GM18498 (cell line): Measurements from ENCODE around the gene EGFL8.
A peak's percentile ranks its signal among the peaks of the same experiment; 100 is the strongest.
"Not testable (repeated sequence)": the region's sequence is repeated elsewhere in the genome, so short reads cannot be mapped to it uniquely, and the experiment has no call there.

Experiments used
- ATAC-seq: cut with Tn5 transposase; IDR thresholded peaks from one replicate; pipeline ENCODE4 v1.9.1; 2021; ENCODE audit warnings: mild to moderate bottlenecking, moderate library complexity; ENCODE audit not compliant: unreplicated experiment

The EGFL8 gene

DNA sequence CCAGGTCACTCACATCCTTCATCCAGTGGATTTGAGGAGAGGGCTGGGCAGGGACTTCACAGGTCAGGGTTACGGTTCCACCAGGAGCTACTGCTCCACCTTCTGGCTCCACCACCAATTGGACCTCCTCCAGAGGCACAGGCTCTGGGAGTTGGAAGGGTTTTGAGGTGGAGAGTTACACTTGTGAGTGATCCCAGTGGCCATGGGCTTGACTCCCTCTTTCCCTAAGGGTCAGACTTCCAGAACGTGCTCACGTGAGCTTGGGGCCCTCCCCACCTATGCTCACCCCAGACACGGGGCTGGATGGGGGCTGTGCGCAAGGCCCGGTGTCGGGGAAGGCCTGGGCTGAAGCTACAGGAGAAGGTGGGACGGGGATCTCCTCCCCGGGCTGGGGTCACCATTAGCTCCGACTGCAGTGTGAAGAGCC is 18.2 kb downstream of the EGFL8 start:
- ATAC-seq, result no peak

DNA sequence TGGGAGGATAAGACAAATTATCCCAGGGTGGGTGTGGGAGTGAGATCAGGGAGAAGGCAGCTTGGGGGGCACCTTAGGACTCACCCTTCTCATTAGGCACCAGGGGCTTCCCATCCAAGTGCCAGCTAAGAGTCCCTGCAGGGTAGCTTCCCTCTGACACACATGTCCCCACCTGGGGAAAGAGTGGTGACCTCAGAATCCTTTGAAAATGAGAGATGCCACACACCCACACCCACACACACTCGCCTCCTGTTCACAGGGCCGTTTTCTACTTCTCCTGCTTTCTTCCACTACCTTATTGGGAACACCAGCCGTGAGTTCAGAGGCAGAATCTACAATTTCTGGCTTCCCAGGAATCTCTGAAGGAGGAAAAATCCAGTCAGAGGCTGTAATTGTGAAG is 18.6 kb downstream of the EGFL8 start:
- no peak for ATAC-seq

DNA sequence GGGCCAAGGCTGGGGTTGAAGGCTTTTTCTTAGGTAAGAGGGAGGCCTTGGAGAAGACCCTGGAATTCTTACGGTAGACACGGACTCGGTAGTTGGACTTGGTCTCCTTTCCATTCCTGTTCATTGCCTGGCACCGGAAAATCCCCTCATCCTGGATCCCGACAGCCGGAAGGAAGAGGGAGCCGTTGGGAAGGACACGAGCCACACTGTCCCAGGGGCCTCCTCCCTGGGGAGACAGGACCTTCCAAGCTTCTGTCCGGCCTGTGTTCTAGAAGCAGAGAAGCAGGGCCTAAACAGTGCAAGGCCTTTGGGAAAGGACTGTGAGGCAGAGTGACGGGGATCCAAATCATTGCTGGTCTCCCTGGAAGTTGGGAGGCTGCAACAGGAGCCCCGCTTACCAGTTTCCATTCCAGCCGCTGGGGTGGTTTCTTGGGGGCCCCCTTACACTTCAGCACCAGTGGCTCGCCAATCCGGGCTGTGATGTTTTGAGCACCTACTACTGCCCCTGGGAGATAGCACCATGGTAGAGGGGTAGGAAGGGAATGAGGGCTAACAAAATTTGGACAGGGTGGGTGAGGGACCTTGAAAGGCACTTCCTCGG is 19.2 kb downstream of the EGFL8 start:
- no peak for ATAC-seq

DNA sequence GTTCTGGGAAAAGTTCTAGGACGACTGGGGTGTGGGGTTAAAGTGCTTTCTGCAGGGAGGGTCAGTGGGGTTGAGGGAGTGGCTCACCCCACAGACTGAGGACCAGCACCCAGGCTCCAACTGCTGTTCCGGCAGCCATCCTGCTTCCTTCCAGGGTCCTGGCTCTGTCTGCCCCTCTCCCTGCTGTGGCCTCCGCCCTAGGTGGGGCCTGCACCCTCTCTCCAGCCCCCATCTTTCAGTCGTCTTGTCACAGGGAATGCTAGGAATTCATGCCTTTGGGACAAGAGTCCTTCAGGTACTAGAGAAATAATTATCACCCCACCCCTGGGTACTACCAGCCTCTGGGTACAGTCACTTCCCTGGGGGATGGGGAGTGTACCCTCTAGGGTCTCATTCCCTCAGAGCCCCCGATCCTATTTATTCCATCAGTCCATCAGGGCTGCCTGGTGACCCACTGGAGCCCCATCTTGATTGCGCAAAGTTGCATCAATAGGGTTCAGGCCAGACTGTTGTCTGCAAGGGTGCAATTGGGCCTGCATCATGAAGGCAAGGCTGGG is 19.8 kb downstream of the EGFL8 start, which contains the start of gene AGER:
AGER (minus strand) TSS at position 170 of the 557 bp plus-strand sequence; CDS start at position 139, 31 bp downstream.
- no peak for ATAC-seq

DNA sequence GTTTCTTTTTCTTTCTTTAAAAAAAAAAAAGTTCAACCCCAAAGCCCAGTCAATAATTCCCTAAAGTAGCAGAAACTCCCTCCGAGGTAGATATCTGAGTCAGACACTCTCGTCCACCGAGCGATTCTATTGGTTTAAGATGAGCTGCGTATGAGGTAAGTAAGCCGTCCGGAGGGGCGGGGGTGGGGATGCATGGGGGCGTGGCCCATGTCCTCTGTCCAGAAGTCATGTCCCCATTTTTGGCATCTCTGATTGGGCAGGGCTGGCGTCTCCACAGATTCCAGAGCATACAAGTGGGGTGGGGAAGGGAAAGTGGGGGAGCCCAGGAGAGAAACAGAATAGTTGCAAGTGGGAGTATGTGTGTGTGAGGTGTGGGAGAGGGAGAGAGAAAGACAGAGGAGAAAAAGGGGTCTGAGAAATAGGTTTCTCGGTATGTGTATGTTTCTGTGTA is 21.3 kb downstream of the EGFL8 start:
- ATAC-seq, result not testable (repeated sequence)

DNA sequence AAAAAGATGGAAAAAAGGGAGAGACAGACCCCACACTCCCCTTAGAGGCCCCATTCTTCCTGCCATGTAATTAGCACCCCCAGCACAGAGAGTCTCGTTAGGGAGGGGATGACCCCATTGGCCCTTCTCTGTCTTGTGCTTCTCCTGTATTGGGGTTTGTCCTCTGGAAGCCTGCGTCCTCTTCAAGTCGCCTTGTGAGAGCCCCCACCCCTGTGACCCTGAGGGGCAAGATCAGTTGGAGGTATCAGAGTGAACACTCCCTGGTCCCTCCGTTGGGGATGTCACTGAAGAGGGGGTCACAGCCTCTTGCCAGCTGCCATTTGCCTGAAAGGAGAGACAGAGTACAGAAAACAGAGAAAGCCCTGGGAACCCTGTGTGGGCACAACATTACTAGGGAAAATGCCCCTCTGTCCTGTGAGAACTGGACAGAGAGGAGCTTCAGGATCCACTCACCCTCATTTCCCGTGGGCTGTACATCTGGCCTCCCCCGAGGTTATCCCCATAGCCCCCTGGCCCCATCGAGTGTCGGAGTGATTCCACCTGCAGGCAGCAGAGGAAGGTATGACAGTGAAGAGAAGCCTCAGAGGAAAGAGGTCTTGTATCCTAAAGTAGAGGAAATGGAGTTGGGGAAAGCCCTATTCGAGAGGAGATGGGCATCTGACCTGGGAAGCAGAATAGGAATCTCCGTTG is 21.9 kb downstream of the EGFL8 start:
- not testable (repeated sequence) for ATAC-seq

DNA sequence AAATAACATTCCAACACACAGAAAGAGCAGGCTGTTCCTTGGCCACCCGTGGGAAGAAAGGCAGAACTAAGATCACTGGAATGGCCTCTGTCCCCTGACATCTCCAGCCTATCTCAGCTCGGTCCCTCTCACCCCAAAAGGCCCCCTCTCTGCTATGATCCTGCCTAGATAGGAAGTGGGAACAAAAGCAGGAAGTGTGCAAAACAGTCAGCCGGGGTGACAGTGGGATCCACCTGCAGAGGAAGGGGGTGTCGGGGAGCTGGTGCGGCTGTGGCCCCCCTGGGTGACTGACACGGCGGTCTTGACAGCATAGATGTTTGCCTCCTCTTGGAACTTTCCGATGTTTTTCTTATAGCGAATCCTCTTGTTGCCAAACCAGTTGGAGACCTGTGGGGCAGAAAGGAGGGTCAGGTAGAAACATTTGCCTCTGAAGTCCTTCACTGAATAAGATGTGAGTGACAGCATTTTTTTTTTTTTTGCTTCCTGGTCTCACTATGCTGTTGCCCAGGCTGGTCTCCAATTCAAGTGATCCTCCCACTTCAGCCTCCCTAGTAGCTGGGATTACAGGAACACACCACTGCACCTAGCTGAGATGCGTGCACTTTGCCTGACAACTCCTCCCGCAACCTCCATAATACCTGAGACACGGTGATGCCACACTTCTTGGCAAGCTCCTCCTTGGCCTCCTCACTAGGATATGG is 22.8 kb downstream of the EGFL8 start:
- no peak for ATAC-seq

DNA sequence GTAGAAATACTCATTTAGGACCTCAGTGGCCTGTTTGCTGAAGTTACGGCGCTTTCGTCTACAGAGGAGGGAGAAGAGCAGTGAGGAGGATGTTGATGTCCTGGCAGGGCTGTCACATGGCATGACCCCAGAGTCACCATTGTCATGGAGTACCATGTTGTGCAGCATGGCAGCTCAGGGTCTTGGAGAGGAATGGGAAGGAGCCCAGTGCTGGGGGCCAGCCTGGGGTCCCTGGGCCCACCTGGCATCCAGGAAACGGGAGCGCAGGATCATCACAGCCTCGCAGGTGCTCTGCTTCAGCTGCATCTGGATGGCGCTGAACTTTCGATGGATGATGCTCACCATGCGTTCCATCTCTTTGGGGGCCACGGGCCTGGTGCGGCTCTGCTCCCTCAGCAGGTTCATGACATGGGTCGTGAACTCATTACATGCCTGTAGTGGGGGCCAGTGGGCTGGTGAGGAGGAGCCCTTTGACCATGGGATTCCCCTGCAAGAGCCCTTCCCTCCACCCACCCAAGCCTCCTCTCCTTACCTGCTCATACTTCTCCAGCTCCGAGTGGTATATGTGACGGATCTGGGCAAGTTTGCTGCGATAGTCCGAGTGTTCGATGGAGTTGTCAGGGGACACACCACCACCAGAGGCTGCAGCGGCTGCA is 23.5 kb downstream of the EGFL8 start:
- not testable (repeated sequence) for ATAC-seq

DNA sequence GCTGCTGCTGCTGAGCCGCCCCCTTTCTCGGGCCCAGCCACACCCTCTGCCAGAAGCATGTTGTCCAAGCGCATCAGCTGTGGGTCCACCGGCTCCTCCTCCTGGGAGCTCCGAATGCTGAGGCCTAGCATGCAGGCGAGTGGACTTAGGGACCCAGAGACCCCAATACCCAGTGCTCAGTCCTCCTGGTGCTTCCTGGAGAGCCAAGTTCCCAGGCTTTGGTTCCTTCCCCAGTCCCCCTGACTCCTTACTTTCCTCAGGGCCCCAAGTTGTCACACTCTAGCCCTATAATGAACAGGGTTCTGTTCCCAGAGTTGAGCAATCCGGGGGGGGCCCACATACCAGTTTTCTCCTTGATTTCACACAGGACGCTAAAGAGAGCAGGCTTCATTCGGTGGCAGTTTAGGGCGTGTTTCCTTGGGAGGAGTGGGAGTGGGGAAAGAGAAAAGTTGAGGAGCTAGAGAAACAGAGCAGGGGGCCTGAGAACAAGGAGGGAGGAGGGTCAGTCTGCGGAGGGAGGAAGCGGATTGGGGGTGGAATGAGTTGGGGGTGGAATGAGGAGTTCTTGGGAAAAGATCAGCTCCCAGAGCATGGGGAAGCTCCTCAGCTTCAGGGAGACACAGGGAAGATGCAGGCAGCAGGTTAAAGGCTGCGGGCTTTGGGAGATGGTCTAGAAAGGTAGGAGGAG is 24.1 kb downstream of the EGFL8 start:
- ATAC-seq, result no peak

DNA sequence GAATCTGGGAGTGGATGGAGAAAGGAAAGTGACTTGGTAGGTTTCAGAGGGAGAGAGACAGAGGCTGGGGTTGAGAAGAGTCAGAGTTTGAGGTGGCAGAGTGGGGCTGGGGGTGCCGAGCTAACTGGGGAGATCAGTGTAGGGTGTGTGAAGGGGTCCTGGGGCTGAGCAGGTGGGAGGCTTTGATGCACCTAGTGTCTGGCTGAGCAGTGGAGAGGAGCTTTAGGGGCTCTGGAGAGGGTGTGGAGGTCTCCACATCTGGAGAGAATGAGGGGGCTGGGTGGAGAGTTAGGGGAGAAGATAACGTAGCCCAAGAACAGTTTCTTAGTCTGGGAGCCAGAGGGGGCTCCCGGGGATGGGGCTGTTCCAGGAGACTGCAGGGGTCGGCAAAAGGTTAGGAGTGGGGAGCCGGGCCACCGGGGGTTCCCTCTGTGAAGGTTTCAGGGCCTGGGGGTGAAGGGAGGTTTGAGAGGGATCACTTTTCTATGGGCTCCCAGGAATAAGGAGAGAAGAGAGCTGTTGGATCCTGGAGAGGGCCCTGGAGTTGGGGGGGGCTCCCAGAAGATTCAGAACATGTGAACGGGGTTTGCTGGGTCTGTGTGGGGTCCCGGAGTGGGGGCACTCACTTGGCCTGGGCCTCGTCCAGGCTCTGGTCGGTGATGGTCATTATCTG is 24.8 kb downstream of the EGFL8 start:
- no peak for ATAC-seq

DNA sequence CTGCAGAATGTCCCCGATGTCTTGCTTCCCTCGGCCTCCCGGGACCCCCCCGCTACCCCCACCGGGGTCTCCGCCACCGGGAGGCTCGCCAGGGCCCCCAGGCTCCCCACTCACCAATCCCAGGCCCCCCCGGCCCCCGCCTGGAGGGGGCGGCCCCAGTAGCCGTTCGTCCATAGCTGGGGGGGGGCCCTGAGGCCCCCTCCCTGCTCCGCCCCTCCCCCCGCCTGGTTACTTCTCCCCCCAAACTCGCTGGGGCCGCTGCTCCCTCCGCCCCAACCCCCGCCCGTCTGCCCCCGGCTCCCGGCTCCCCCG is 25.3 kb downstream of the EGFL8 start:
- ATAC-seq, result no peak

DNA sequence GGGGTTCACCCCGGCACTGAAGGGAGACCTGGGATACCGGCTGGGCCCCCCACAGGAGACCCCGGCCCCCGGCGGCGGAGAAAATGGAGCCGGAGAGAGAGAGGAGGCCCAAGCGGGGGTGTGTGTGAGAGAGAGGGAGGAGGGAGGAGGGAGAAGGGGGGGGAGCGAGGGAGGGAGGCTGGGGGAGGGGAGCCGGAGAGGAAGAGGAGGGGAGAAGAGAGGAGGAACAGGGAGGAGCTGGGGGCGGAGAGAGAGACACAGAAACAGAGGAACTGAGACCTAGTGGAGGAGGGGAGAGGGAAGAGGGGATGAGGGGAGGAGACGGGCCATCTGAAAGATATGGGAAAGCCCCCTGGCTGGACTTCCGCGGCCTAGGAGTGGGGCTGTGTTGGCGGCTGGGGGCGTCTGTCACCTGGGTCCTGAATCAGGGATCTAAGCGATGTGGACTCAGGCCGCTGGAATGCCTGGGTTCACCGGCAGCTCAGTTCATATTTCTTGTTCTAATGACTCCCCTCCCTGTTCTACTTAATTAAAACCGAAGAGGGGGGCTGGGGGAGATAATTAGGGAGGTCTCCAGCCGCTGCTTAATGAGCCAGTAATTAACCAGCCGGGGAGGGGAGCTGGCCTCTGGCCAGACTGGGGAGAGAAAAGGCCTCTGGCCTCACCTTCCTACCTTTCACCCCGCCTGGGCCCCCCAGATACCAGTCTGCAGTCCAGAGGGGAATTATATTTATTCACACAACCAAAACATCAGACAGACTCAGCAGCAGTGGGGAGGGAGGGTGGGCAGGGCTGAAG is 25.9 kb downstream of the EGFL8 start, which contains the start of gene PBX2:
PBX2 (minus strand) TSS at position 149 of the 798 bp plus-strand sequence. CDS start 287 bp downstream, outside the sequence.
- peak; percentile 67 for ATAC-seq

DNA sequence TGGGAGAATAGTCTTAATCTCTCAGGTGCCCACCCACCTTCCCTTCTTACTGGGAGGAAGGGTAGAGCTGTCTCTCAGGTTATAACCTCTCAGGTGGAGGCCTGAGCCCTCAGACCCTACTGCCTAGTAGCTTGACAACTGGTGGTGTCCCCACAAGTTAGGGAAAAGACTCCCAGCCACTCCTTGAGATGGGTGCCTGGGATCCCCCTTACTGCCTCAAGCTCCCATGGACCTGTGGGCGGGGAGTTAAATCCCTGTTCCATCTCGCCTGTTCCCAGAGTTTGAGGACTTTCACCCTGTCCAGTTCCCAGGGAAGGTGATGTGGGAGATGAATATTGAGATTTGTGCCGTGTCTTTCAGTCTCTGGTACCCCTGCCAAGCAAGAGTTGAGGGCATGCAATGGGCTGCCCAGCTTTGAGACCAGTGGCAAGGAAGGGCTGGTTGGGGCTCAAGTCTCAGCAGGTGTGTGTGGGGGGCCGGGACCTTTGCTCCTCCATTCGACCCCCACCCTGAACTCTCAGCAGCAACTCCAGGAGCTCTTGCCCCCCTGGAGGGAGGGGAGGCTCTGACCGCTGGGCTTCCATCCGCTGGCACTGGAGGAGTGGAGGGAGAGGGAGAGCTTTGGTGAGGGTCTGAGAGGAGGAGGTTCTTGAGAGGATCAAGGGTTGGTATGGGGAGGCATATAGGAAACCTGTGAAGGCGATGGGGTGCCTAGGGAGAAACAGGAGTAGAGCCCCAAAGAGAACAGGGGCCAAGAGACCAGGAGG is 26.7 kb downstream of the EGFL8 start:
- ATAC-seq, result no peak

DNA sequence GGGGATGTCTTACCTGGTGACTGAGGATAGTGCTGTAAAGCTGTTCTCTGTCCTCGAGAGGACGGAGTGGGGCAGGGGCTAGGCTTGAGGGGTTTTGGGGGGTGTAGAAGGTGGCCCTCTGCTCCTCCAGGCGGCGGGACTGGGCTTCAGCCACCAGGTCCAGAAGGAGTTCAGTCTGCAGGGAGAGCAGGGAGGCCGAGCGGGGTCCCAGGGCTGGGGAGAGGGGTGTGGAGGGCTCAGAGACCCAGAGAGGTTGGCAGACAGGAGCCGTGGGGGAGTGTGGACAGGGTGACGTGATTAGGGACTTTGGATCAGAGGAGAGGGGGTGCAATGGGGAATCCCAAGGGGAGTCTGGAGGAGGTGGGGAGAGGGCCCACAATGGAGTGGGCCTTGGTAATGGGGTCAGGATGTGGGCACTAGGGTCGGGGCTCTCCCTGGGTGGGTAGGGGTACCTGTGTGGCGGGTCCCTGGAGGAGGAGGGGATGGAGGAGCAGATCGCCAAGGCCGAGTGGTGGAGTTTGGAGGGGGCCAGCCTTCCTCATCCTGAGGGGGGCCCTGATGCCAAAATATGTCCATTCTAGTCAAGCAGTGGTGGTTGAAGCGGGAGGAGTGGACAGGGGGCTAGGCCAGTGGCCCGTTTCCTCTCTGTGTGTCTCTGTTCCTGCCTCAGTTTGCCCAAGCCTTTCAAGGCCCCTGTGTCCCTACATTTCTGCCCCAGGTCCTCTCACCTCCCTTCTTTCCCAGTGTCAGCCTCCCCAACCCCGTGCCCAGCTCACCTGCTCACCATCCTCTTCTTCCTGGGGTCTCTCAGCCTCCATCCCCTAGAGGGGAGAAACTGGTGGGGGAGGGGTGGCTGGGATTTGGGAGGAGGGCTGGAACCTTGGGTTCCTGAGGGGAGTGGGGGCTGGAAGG is 27.6 kb downstream of the EGFL8 start:
- ATAC-seq, result no peak

DNA sequence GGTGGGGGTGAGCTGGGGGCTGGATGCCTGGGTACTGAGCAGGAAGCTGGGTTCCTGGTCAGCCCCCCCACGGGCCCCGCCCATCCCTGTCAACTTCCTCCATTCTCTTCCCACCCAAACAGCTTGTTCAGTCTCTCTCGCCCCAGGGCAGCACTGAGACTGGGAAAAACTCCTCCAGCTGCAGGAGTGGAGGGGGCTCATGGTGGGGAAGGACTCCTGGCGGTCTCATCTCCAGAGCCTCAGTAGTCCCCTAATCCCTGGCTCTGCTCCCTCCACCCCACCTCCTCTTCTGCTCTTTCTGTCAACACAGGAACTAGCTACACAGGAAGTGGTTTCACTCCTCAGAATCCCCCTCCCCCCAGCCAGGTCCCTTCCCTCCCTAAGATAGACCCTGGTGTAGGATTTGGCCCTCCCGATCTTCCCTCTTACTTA is 28.2 kb downstream of the EGFL8 start, which contains the start of gene GPSM3:
GPSM3 (minus strand) TSS at position 36 of the 432 bp plus-strand sequence. CDS start 130 bp downstream, outside the sequence.
- ATAC-seq, result no peak

DNA sequence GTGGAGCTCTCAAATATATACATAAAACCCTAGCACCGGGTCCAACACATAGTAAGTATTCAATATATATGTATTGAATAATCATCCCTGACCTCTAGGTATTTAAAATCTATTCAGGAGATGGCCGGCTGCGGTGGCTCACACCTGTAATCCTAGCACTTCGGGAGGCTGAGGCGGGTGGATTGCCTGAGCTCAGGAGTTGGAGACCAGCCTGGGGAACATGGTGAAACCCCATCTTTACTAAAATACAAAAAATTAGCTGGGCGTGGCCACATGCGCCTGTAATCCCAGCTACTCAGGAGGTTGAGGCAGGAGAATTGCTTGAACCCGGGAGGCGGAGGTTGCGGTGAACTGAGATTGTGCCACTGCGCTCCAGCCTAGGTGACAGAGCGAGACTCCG is 28.7 kb downstream of the EGFL8 start:
- ATAC-seq, result not testable (repeated sequence)

DNA sequence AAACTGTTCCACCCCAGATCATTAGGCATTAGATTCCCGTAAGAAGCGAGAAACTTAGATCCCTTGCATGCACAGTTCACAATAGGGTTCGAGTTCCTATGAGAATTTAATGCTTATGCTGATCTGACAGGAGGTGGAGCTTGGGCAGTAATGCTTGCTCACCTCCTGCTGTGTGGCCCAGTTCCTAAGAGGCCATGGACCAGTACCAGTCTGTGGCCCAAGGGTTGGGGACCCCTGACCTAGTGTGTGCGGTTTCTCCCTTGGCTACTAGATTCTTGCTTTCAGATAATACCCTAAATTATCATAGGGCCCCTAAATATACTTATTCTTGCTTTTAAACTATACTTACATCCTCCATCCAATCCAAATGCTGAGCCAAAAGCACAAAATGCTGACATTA is 30.0 kb downstream of the EGFL8 start:
- no peak for ATAC-seq
